Measurements from ENCODE around the gene DNAH2.

The DNAH2 gene

DNA sequence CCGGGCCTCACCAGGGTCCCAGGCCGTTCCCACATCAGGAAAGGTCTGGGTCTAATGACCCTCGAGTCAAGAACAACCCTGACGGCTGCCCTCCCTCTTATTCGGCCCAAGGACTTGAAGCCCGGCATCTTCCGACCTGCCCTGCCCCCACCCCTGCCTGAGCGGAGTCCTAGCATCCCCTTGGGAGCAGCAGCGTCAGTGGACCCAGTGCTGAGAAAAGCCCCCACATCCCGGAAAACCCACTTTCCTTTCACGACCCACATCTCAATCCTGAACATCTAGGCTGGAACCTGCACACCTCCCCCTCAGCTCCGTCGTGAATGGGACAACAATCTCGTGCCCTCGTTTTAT lies 138.1 kb downstream of the DNAH2 start:
- Histone ChIP-seq H3K9ac (ENCODE audit: low read length) (peak overlapping the region; percentile 86), H3K9me2 (replicated peaks; ENCODE audit: insufficient read depth, low read length) (no peaks in the 10 kb centered on the region), H3K27ac (ENCODE audit: low read depth, low read length) (no peak overlapping the region; the same call in 1 of the 2 replicates), H3K79me2 (ENCODE audit: insufficient read depth, low read length) (peaks cover 27% of the 10 kb centered on the region), H3F3A (ENCODE audit: insufficient read depth) (peaks cover 1% of the 10 kb centered on the region; the same call in 1 of the 2 replicates), H3K27me3 (ENCODE audit: low read length) (no peaks in the 10 kb centered on the region), H2AFZ (ENCODE audit: low read depth, low read length, severe bottlenecking) (no peak overlapping the region), H3K4me3 (ENCODE audit: insufficient read depth, low read length, poor library complexity, severe bottlenecking) (peak overlapping the region; percentile 71), H3K36me3 (ENCODE audit: low read length) (no peaks in the 10 kb centered on the region), H3K9me3 (ENCODE audit: insufficient read depth, low read length) (no peaks in the 10 kb centered on the region), H4K20me1 (ENCODE audit: low read depth, low read length) (no peaks in the 10 kb centered on the region), H3K4me2 (ENCODE audit: low read depth, low read length, poor library complexity, severe bottlenecking) (peak overlapping the region; percentile 87)
- no peak for TF ChIP-seq EZH2phosphoT487 (conservative IDR thresholded peaks at IDR 0.05; ENCODE audit: low read length)
- no peak for TF ChIP-seq CTCF (IDR thresholded peaks at IDR 0.05; ENCODE audit: insufficient read depth, low read length, poor library complexity, severe bottlenecking)

GRCh38 chr17:7856011-7856810 lies 138.7 kb downstream of the DNAH2 start:
- TF ChIP-seq CTCF (IDR thresholded peaks at IDR 0.05; ENCODE audit: insufficient read depth, low read length, poor library complexity, severe bottlenecking) (no peak), EZH2phosphoT487 (conservative IDR thresholded peaks at IDR 0.05; ENCODE audit: low read length) (no peak)
- Histone ChIP-seq H3K9me3 (ENCODE audit: insufficient read depth, low read length) (no peaks in the 10 kb centered on the region), H3K27ac (ENCODE audit: low read depth, low read length) (peak overlapping the region; percentile 92), H3K9ac (ENCODE audit: low read length) (peak overlapping the region; percentile 86), H3F3A (ENCODE audit: insufficient read depth) (no peaks in the 10 kb centered on the region; the same call in 1 of the 2 replicates), H3K4me3 (ENCODE audit: insufficient read depth, low read length, poor library complexity, severe bottlenecking) (peak overlapping the region; percentile 71), H3K9me2 (replicated peaks; ENCODE audit: insufficient read depth, low read length) (no peaks in the 10 kb centered on the region), H3K79me2 (ENCODE audit: insufficient read depth, low read length) (peaks cover 27% of the 10 kb centered on the region), H3K4me2 (ENCODE audit: low read depth, low read length, poor library complexity, severe bottlenecking) (peak overlapping the region; percentile 87), H3K36me3 (ENCODE audit: low read length) (no peaks in the 10 kb centered on the region), H3K27me3 (ENCODE audit: low read length) (no peaks in the 10 kb centered on the region), H2AFZ (ENCODE audit: low read depth, low read length, severe bottlenecking) (peak overlapping the region; percentile 2), H4K20me1 (ENCODE audit: low read depth, low read length) (no peaks in the 10 kb centered on the region)

DNA sequence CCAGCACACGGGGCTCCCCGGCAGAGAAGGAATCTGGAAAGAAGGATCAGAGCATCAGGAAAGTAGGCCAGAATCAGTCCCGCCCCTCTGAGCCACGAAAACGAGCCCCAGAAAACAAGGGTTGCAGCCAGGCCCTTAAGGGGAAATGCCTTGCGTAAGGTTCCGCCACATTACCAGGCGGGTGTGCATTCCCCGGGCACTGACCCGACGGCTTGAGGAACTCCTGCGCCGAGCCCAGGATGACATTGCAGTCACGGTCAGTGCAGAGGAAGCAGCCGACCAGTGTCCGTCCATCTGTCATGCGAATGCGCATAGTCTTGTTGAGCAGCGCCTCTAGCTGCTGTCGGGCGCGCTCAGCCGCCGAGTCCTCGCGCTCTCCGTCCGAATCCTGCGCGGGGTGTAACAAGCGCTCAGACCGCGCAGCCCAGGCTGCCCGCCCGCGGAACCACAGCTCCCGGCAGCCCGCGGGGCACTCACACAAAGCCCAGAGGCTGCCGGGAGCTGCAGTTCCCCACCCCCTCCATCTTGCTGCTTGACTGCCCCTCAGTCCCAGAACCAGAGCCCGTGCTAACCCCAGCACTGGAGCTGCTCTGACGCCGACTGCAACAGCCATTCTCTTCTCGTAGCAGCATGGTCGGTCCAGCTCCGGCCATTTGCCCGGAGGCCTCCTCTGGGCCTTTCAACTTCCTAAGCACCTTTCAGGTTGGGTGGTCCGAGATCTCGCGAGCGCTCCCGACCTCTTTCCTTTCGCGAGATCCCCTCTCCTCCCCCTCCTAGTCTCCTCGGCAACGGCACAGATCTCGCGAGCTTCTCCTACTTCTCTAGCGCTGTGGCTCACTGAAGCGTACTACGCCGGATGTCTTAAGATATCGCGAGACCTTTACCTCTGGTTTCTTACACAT lies 139.5 kb downstream of the DNAH2 start, which contains the start of gene NAA38:
Gene NAA38, minus strand, starts transcription at position 749 of the 902 bp plus-strand sequence. Its CDS starts 96 bp downstream, at position 653.
- H3K4me3 ChIP-seq (ENCODE audit: insufficient read depth, low read length, poor library complexity, severe bottlenecking): peak within 1 kb of the TSS; percentile 71
- peak within 1 kb of the TSS; percentile 92 for H3K27ac ChIP-seq (ENCODE audit: low read depth, low read length)
- H3K27me3 ChIP-seq (ENCODE audit: low read length): no peaks in the 10 kb centered on the region
- no peaks in the 10 kb centered on the region for H4K20me1 ChIP-seq (ENCODE audit: low read depth, low read length)
- H2AFZ ChIP-seq (ENCODE audit: low read depth, low read length, severe bottlenecking): peak within 1 kb of the TSS; percentile 62
- H3K36me3 ChIP-seq (ENCODE audit: low read length): no peaks in the 10 kb centered on the region
- no peaks in the 10 kb centered on the region for H3K9me2 ChIP-seq (replicated peaks; ENCODE audit: insufficient read depth, low read length)
- H3K79me2 ChIP-seq (ENCODE audit: insufficient read depth, low read length): peaks cover 27% of the 10 kb centered on the region
- peak within 1 kb of the TSS; percentile 87 for H3K4me2 ChIP-seq (ENCODE audit: low read depth, low read length, poor library complexity, severe bottlenecking)
- no peaks in the 10 kb centered on the region; the same call in 1 of the 2 replicates for H3F3A ChIP-seq (ENCODE audit: insufficient read depth)
- no peaks in the 10 kb centered on the region for H3K9me3 ChIP-seq (ENCODE audit: insufficient read depth, low read length)
- peak within 1 kb of the TSS; percentile 86 for H3K9ac ChIP-seq (ENCODE audit: low read length)
- no peak for TF ChIP-seq CTCF (IDR thresholded peaks at IDR 0.05; ENCODE audit: insufficient read depth, low read length, poor library complexity, severe bottlenecking)
- TF ChIP-seq EZH2phosphoT487 (conservative IDR thresholded peaks at IDR 0.05; ENCODE audit: low read length): no peak

Data from SU-DHL-6 (cell line).